Activated T-helper 17 cell treated with anti-CD3 and anti-CD28 coated beads, Interleukin-2, amount 50 U/mL, for 72 hours (primary cell): Measurements from ENCODE around the gene NRXN2. TPM values are rescaled to one million over a fixed set of nuclear protein-coding genes. Genes with fewer than 3 reads are reported as not detected.
A peak's percentile ranks its signal among the peaks of the same experiment; 100 is the strongest.

ENCODE experiments used
- ATAC-seq: fragments of 150-1000 bp; cut with Tn5 transposase; replicated peaks from 2 replicates; pipeline ENCODE4 v1.10.0; 2021; ENCODE audit warnings: mild to moderate bottlenecking, moderate library complexity
- H3K27ac Mint-ChIP-seq: one replicate; pipeline ENCODE4 v1.8.0; 2022; ENCODE audit warnings: mixed read lengths
- H3K27me3 Mint-ChIP-seq: one replicate; pipeline ENCODE4 v1.8.0; 2022; ENCODE audit warnings: mixed read lengths
- H3K36me3 Mint-ChIP-seq: one replicate; pipeline ENCODE4 v1.8.0; 2022; ENCODE audit warnings: low read depth, mild to moderate bottlenecking, mixed read lengths
- H3K4me1 Mint-ChIP-seq: one replicate; pipeline ENCODE4 v1.8.0; 2022; ENCODE audit warnings: mixed read lengths
- H3K4me3 Mint-ChIP-seq: one replicate; pipeline ENCODE4 v1.8.0; 2022; ENCODE audit warnings: mild to moderate bottlenecking, mixed read lengths
- H3K9me3 Mint-ChIP-seq: one replicate; pipeline ENCODE4 v1.8.0; 2022; ENCODE audit warnings: mixed read lengths
- total RNA-seq, 2 donors: library from RNA; stranded (reverse); gene quantifications; one replicate each; pipeline ENCODE4 v1.2.3, GENCODE V29; 2022

NRXN2 gene
- total RNA-seq, 2 donors from 2014 or later = 0.11 to 1.2 TPM

DNA sequence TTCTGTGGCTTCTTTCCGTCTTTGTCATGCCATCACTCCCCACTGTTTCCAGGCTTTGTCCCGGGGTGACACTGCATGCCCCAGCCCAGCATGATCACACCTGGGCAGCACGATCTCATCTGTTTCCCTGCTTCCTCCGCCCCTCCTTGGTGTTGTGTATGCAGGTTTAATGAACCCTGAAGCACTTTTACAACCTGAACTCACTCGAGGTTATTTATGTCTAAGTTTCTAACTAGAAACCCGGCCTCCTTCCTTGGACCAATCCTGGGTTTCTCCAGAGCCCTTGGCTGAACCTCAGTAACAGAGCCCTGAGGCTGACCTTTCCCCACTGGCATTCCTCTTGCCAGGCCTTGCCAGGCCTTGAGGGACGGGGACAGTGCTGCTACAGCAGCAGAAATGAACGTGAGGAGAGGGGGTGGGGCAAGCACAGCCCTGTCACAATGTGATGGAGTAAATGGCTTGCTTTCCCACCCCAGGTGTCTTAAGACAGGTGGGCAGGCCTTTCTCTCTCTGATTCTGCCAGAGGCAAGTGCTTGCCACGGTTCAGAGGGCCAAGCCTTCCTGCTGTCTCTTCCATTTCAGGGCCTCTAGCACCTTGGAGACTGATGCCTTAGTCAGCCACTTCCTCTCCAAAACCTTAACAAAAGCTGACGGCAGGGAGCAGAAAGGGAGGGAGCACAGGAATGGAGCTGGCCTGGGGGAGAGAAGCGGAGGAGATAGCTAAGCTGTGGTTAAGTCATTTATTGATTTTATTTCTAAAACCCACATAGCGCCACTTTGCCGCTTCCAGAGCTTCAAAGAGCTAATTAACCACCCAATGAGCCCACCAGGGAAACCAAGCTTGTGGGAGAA, 39.9 kb upstream of the NRXN2 start:
- Mint-ChIP-seq H3K9me3 (no peaks in the 10 kb centered on the region), H3K27me3 (no peaks in the 10 kb centered on the region), H3K27ac (peak overlapping the region; percentile 37), H3K4me1 (peaks cover 30% of the 10 kb centered on the region), H3K4me3 (peak overlapping the region; percentile 61), H3K36me3 (peaks cover 64% of the 10 kb centered on the region)
- no peak for ATAC-seq

DNA sequence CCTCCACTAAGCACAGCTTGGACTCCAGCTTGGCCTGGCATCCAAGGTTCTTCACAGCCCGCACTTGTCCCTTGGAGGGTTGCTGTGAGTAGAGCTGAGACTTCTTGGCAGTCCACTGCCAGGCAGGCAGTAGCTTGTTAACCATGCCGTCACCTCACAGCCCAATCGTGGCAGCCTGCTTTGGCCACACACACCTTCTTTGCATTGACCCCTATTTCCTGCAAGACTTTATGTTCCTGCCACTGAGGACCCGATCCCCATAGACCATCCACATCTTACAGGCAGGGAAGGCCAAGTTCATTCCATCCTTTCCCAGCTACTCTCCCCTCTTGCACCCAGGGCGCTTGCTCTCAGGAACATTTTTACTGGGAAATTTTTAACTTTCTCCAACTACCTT, 39.3 kb upstream of the NRXN2 start:
- H3K9me3 Mint-ChIP-seq = no peaks in the 10 kb centered on the region

DNA sequence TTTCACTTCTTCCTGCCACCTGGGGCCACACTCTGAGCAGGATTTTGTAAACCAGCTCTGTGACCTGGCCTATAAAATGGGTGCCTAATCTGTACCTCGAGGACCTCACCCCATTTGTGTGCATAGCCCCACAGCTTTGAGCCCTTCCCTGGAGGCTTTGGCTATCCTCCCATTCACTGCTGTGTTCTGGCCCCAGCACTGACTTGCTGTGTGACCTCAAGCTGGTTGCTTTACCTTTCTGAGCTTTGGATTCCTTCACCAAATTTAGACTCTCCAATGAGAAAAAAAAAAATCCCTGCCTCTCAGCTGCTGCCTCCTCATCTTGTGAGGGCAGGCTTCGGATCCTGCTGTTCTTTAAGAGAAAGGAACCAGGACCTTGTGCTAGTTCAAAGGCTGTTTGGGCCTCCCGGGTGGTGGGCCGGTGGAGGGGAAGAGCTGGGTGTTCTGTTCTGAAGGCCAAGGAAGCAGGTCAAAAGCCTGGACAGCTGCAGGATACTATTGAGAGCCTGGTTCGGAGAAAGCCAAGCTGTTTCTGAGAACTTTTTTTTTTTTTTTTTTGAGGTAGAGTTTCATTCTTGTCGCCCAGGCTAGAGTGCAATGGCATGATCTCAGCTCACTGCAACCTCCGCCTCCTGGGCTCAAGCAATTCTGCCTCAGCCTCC, 37.9 kb upstream of the NRXN2 start:
- H3K36me3 Mint-ChIP-seq = peaks cover 44% of the 10 kb centered on the region
- H3K27ac Mint-ChIP-seq = peak overlapping the region; percentile 58
- peaks cover 23% of the 10 kb centered on the region for H3K4me1 Mint-ChIP-seq
- no peak for ATAC-seq
- H3K27me3 Mint-ChIP-seq = no peaks in the 10 kb centered on the region
- H3K4me3 Mint-ChIP-seq = no peak overlapping the region
- H3K9me3 Mint-ChIP-seq = no peaks in the 10 kb centered on the region

More for the DNA sequence above, 39.3 kb upstream of the NRXN2 start:
- Mint-ChIP-seq H3K27ac (peak overlapping the region; percentile 37), H3K27me3 (no peaks in the 10 kb centered on the region), H3K36me3 (peaks cover 58% of the 10 kb centered on the region), H3K4me3 (no peak overlapping the region), H3K4me1 (peaks cover 27% of the 10 kb centered on the region)
- ATAC-seq = no peak

DNA sequence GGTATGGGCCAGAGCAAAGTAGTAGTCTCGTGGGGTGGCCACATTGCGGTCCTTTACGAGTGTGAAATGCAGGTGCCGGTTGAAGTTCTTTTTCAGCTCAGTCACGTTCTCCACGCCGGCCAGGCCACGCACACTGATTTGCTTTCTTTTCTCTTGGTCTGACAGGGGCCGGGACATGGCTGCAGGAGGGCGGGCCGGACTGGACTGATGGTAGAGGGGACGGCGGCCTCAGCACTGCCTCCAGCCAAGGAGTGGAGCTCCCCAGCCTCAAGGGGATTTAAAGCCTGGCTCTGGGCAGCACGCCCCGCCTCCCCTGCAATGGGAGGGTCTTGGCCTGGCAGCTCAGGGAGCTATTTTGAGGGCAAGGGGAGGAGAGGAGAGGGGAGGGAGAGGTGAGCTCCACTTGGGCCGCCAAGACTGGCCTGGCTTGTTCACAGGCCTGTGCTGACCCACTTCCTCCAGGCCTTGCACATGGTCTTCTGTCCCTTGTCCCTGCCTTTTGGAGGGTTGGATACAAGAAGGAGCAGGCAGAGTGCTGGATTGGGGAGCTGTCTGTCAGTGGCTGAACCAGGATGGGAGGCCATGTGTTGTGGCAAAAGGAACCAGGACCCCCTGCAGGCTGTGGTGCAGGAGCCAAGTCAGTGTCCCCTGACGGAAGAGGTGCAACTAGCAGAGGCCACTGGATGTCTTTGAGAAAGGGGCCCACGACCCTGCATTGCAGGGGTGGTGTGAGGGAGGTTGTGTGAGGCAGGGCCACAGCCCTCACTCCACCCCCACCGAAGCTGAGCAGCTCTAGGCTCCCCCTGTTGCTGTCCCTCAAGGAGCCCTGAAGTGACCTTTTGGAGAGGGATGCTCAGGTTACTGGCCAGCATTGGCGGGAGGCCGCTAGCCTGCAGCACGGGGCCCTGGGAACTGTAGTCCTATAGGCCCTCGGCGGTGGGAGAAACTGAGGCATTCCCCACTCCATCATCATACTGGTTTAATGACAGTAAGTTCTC, 37.0 kb upstream of the NRXN2 start, which contains the start of gene PYGM:
TSS of gene PYGM (minus strand) at position 253 of the 998 bp plus-strand sequence. CDS start at position 177, 76 bp downstream.
- Mint-ChIP-seq H3K27me3 (no peaks in the 10 kb centered on the region), H3K4me3 (no peak within 1 kb of the TSS), H3K36me3 (peaks cover 36% of the 10 kb centered on the region), H3K4me1 (peaks cover 19% of the 10 kb centered on the region), H3K27ac (peak within 1 kb of the TSS; percentile 58), H3K9me3 (no peaks in the 10 kb centered on the region)
- ATAC-seq = no peak

DNA sequence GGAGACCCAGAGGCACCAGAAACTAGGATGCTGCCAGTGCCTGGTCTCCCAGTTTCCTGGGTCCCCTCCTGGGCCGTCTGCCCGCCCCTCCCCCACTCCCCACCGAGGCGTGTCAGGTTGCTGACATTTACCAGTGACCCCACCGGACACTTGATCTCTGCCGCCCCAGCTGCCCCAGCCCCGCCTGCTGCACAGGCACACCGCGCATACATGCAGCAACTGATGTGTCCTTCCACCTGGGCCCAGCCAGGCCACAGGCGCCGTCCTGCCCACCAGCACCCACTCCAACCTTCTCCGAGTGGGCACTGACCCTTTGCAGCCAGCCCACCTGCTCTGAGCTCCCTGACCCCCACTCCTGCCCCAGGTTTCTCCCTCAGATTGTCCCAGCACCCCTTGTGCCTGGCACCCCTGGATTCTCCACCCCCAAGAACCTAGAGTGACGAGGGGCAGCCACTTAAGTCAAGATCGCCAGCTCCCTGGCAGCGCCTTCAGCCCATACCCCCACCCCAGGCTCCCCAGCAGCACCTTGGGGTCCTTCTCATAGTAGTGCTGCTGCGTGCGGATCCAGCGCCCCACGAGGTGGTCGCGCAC, 36.2 kb upstream of the NRXN2 start:
- no peaks in the 10 kb centered on the region for H3K27me3 Mint-ChIP-seq
- H3K36me3 Mint-ChIP-seq = peaks cover 28% of the 10 kb centered on the region
- peak overlapping the region; percentile 58 for H3K27ac Mint-ChIP-seq
- no peak for ATAC-seq
- peaks cover 11% of the 10 kb centered on the region for H3K4me1 Mint-ChIP-seq
- no peak overlapping the region for H3K4me3 Mint-ChIP-seq
- H3K9me3 Mint-ChIP-seq = no peaks in the 10 kb centered on the region

DNA sequence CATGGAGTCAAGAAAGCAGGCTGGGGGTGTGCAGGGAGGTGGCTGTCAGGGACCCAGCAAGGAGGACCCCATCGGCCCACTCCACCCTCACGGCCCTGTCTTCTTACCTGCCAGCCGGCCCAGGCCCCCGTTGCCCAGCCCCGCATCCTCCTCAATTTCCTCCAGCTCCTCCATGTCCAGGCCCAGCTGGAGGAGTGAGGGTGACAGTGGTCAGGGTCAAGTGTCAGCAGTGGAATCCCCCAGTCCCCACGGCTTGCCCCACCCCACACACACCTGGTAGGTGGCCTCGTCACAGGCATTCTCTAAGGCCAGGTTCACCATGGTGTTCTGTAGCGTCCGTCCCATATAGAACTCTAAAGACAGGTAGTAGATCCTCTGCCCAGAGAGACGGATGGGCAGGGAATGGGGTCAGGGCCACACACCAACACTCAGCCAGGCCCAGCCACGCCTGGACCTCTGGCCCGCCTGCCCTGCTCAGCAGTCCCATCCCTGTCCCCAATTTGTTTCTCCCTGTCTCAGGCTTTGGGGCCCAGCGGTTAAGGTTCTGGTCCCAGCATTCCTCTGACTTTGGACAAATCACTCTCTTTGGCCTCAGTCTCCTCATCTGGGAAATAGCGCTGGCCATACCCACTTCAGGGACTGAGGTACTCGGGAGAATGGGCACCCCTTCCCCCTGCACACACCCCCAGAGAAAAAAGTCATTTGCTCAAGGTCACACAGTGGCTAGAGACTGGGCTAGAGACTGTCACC, 35.5 kb upstream of the NRXN2 start:
- peaks cover 7% of the 10 kb centered on the region for H3K4me1 Mint-ChIP-seq
- peaks cover 20% of the 10 kb centered on the region for H3K36me3 Mint-ChIP-seq
- no peak overlapping the region for H3K27ac Mint-ChIP-seq
- no peaks in the 10 kb centered on the region for H3K27me3 Mint-ChIP-seq
- ATAC-seq = no peak
- no peak overlapping the region for H3K4me3 Mint-ChIP-seq
- no peaks in the 10 kb centered on the region for H3K9me3 Mint-ChIP-seq

DNA sequence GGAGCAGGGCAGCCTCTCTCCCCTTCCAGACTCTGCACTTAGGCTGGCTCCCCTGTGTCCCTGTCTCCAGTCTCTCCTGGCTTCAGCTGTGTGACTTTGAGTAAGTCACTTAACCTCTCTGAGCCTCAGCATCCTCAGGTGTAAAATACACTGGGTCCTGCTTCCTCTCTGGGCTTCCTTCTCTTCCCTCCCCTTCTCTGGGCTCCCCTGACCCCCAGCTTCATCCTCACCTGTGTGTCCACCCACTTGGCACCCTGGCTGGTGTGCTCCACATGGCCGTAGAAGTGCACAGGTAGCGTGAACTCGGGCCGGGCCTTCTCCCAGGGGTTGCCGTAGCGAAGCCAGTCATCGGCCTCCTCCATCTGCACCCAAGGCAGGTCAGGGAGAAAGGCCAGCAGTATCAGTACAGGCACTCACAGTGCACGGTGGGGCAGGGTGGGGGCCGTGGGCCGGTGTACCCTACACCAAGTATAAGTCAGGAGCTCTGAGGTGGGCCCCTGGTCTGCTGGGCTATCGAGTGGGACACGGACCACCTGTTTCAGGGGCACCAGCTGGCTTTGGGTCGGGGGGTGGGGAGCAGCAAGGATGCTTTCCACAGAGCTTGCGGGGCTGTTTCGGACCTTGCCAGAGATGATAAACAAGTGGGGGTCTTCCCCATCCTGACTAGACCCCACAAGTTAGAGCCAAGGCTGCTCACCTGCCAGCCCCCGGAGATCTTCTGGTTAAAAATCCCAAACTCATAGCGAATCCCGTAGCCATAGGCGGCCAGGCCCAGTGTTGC, 34.7 kb upstream of the NRXN2 start:
- ATAC-seq = no peak
- no peaks in the 10 kb centered on the region for H3K9me3 Mint-ChIP-seq
- H3K36me3 Mint-ChIP-seq = peaks cover 13% of the 10 kb centered on the region
- H3K27me3 Mint-ChIP-seq = no peaks in the 10 kb centered on the region
- H3K27ac Mint-ChIP-seq = peak overlapping the region; percentile 40
- no peak overlapping the region for H3K4me3 Mint-ChIP-seq
- peaks cover 3% of the 10 kb centered on the region for H3K4me1 Mint-ChIP-seq

DNA sequence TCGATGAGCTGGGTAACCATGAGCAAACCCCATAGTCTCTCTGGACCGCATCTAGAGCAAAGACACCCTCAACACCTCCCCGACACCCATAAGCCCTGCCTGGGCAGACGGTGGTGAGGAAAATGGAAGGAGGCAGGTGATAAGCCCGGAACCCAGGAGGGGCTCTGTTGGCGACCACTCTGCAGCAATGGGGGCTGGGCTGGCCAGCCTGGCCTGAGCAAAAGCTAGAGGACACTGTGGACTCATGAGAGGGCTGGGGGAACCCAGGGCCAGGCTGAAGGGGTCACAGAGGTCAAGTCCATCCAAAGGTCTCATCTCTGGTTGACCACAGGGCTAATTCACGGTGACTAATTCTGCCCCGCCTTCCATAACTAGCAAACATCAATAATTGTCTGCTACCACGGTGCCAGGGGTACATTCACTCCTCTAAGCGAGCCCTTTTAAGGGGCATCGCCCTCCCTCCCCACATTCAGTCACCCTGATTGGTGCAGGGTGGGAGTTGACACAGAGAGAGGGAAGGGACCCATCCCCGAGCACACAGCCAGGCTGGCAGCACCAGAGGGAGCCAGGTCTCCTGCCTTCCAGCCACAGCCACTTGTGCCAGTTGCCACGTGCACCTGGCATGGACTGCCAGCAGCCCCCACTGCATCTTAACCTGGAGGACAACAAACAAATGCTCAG, 32.8 kb upstream of the NRXN2 start:
- ATAC-seq = no peak
- no peaks in the 10 kb centered on the region for H3K36me3 Mint-ChIP-seq

DNA sequence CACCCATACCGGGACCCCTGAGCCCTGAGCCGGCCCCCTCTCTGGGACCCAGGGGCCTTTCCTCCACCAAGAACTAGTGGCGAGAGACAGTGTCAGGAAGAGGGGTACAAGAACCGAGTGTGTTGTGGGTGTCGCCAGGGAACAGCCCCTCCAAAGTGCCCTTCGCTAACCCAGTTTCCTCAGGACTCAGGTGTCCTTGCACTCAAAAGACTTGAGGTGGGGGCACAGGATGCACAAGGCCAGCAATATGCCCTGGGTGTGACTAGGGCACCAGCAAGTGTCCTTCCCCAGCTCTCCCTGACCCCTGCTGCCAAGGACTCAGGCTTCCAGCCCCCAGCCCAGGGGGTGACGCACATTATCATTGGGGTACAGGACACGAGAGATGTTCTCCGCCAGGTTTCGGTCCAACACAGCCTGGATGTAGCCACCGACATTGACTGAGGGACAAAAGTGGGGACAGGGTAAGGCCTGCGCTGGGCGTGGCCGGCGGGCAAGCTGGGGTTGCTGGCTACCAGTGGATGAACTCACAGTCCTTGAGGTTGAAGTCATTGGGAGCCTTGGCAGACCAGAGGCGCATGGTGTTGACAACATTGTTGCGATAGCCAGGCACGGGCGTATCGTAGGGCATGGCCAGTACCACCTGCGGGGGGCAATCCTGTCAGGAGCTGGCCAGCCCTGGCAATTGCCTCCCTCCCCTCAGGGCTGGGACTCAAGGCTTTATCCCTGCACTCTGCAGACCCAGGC, 32.1 kb upstream of the NRXN2 start:
- no peaks in the 10 kb centered on the region for H3K36me3 Mint-ChIP-seq
- H3K4me1 Mint-ChIP-seq = peaks cover 4% of the 10 kb centered on the region
- no peak for ATAC-seq
- H3K9me3 Mint-ChIP-seq = no peaks in the 10 kb centered on the region
- H3K27ac Mint-ChIP-seq = no peak overlapping the region
- H3K27me3 Mint-ChIP-seq = no peaks in the 10 kb centered on the region
- no peak overlapping the region for H3K4me3 Mint-ChIP-seq

More for the DNA sequence above, 32.8 kb upstream of the NRXN2 start:
- H3K27ac Mint-ChIP-seq = no peak overlapping the region
- H3K4me1 Mint-ChIP-seq = peaks cover 2% of the 10 kb centered on the region
- no peaks in the 10 kb centered on the region for H3K27me3 Mint-ChIP-seq
- no peak overlapping the region for H3K4me3 Mint-ChIP-seq
- no peaks in the 10 kb centered on the region for H3K9me3 Mint-ChIP-seq

DNA sequence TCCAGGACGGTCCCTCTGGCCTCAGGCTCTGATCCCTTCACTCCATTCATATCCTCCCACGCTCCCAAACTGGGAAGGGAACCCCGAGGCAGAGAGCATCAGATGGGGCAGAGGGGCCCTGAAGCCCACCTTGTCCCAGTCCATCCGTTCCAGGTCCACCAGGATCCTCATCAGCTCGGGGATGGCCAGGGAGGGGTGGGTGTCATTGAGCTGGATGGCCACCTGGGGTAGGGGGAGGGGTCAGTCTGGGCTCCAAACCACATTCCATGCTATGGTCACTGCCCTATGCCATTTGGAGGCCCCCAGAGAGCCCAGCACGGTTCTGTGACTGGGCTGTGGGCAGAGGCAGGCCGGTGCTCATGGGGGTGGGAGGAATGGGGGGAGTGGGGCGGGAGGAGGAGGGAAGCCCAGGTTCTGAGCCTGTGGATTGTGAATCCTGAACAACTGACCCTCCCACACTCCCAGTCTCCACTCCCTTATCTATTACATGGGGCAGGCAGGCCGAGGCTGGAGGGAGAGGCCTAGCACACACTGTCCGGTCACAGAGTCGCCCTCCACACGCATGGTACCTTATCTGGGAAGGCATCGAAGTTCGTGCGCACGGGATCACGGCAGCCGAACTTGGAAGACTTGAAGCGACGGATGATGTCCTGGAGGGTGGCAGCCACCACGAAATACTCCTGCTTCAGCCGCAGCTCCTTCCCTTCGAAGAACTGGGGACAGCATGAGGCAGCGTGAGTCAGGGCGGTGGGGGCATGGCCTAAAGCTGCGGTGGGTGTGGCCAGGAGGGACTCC, 31.3 kb upstream of the NRXN2 start:
- H3K27ac Mint-ChIP-seq = no peak overlapping the region
- no peaks in the 10 kb centered on the region for H3K36me3 Mint-ChIP-seq
- no peaks in the 10 kb centered on the region for H3K27me3 Mint-ChIP-seq
- no peak overlapping the region for H3K4me3 Mint-ChIP-seq
- peaks cover 4% of the 10 kb centered on the region for H3K4me1 Mint-ChIP-seq
- no peak for ATAC-seq
- H3K9me3 Mint-ChIP-seq = no peaks in the 10 kb centered on the region

DNA sequence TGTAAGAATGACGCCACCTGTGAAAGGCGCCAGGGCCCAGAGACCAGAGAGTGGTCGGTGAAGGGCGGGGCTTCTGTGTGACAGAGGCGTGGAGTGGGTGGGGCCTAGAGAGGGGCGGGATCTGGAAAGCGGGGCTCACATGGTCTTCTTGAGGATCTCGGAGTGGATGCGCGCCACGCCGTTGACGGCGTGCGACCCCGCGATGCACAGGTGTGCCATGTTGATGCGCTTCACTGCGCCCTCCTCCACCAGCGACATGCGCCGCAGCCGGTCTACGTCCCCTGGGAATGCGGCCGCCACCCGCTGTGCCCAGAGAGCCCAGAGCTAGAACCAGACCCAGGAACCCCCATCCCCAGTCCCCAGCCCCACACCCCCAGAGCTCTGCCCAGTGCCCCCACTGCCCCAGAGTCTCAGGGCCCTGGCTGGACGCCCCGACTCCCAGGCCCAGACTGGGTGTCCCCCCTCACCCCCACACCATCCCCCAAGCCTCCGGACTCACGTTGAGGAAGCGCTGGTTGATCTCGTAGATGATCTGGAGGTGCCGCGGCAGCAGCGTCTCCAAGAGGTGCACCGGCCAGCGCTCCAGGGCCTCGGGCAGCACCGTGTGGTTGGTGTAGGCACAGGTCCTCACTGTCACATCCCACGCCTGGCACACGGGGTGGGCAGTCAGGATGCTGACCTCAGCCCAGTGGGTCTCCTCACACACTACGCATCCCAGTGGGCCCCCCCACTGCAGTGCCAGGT, 30.6 kb upstream of the NRXN2 start:
- H3K27ac Mint-ChIP-seq = no peak overlapping the region

More for the DNA sequence above, 30.6 kb upstream of the NRXN2 start:
- no peak for ATAC-seq
- Mint-ChIP-seq H3K4me3 (no peak overlapping the region), H3K9me3 (no peaks in the 10 kb centered on the region), H3K36me3 (no peaks in the 10 kb centered on the region), H3K27me3 (no peaks in the 10 kb centered on the region), H3K4me1 (peaks cover 4% of the 10 kb centered on the region)
